ENCODE results near the gene KCNIP1.

The KCNIP1 gene

GRCh38 chr5:170635706-170636105 is 131.9 kb downstream of the KCNIP1 start:
- no peak overlapping the region for H3K27ac ChIP-seq (ENCODE audit: low read depth, low read length, poor library complexity, severe bottlenecking)
- H3K4me2 ChIP-seq (ENCODE audit: low read length): no peak overlapping the region
- H2AFZ ChIP-seq (ENCODE audit: low read length): no peak overlapping the region
- 0 out of 2 replicates have a peak, but pooled peaks cover 3% of the 10 kb centered on the region for H3K27me3 ChIP-seq (ENCODE audit: insufficient read depth, low read length)
- H3K9me3 ChIP-seq (ENCODE audit: low read length): no peaks in the 10 kb centered on the region
- H3K79me2 ChIP-seq (ENCODE audit: insufficient read depth, low read length): no peaks in the 10 kb centered on the region
- no peaks in the 10 kb centered on the region for H3K9me2 ChIP-seq (ENCODE audit: low read depth, low read length)
- no peaks in the 10 kb centered on the region for H4K20me1 ChIP-seq (ENCODE audit: insufficient read depth, low read length)
- no peaks in the 10 kb centered on the region for H3K36me3 ChIP-seq (ENCODE audit: insufficient read depth, low read length)
- TF ChIP-seq CTCF (IDR thresholded peaks at IDR 0.05; ENCODE audit: low read length) (no peak), EZH2 (IDR thresholded peaks at IDR 0.05; ENCODE audit: borderline replicate concordance, low read length) (no peak)
- no peak overlapping the region for H3K9ac ChIP-seq (ENCODE audit: low read length)
- H3K4me1 ChIP-seq (ENCODE audit: insufficient read depth, low read length, severe bottlenecking): no peaks in the 10 kb centered on the region
- H3F3A ChIP-seq (ENCODE audit: insufficient read depth, low read length): no peaks in the 10 kb centered on the region
- no peak overlapping the region for H3K4me3 ChIP-seq (ENCODE audit: low read depth, low read length, poor library complexity, severe bottlenecking)

GRCh38 chr5:170636206-170636605 is 132.4 kb downstream of the KCNIP1 start:
- Histone ChIP-seq H3K4me1 (ENCODE audit: insufficient read depth, low read length, severe bottlenecking) (no peaks in the 10 kb centered on the region), H2AFZ (ENCODE audit: low read length) (no peak overlapping the region), H3K9me3 (ENCODE audit: low read length) (no peaks in the 10 kb centered on the region), H3F3A (ENCODE audit: insufficient read depth, low read length) (no peaks in the 10 kb centered on the region), H3K4me2 (ENCODE audit: low read length) (no peak overlapping the region), H3K36me3 (ENCODE audit: insufficient read depth, low read length) (no peaks in the 10 kb centered on the region), H3K4me3 (ENCODE audit: low read depth, low read length, poor library complexity, severe bottlenecking) (no peak overlapping the region), H3K9me2 (ENCODE audit: low read depth, low read length) (no peaks in the 10 kb centered on the region), H3K27me3 (ENCODE audit: insufficient read depth, low read length) (0 out of 2 replicates have a peak, but pooled peaks cover 3% of the 10 kb centered on the region), H3K27ac (ENCODE audit: low read depth, low read length, poor library complexity, severe bottlenecking) (no peak overlapping the region), H3K9ac (ENCODE audit: low read length) (no peak overlapping the region), H3K79me2 (ENCODE audit: insufficient read depth, low read length) (no peaks in the 10 kb centered on the region), H4K20me1 (ENCODE audit: insufficient read depth, low read length) (no peaks in the 10 kb centered on the region)
- TF ChIP-seq CTCF (IDR thresholded peaks at IDR 0.05; ENCODE audit: low read length) (no peak), EZH2 (IDR thresholded peaks at IDR 0.05; ENCODE audit: borderline replicate concordance, low read length) (no peak)

GRCh38 chr5:170636801-170637477 is 133.1 kb downstream of the KCNIP1 start:
- TF ChIP-seq EZH2 (IDR thresholded peaks at IDR 0.05; ENCODE audit: borderline replicate concordance, low read length): no peak
- no peak for TF ChIP-seq CTCF (IDR thresholded peaks at IDR 0.05; ENCODE audit: low read length)
- Histone ChIP-seq H3K4me2 (ENCODE audit: low read length) (no peak overlapping the region), H3K4me3 (ENCODE audit: low read depth, low read length, poor library complexity, severe bottlenecking) (no peak overlapping the region), H3K9me3 (ENCODE audit: low read length) (no peaks in the 10 kb centered on the region), H3K36me3 (ENCODE audit: insufficient read depth, low read length) (no peaks in the 10 kb centered on the region), H3K27me3 (ENCODE audit: insufficient read depth, low read length) (0 out of 2 replicates have a peak, but pooled peaks cover 3% of the 10 kb centered on the region), H3K9me2 (ENCODE audit: low read depth, low read length) (no peaks in the 10 kb centered on the region), H3K9ac (ENCODE audit: low read length) (no peak overlapping the region), H2AFZ (ENCODE audit: low read length) (no peak overlapping the region), H3F3A (ENCODE audit: insufficient read depth, low read length) (no peaks in the 10 kb centered on the region), H4K20me1 (ENCODE audit: insufficient read depth, low read length) (no peaks in the 10 kb centered on the region), H3K4me1 (ENCODE audit: insufficient read depth, low read length, severe bottlenecking) (no peaks in the 10 kb centered on the region), H3K79me2 (ENCODE audit: insufficient read depth, low read length) (no peaks in the 10 kb centered on the region), H3K27ac (ENCODE audit: low read depth, low read length, poor library complexity, severe bottlenecking) (no peak overlapping the region)
